GM18499 (cell line): Measurements from ENCODE around the gene DCAF7.

ENCODE experiments used
- ATAC-seq: cut with Tn5 transposase; IDR thresholded peaks from one replicate; pipeline ENCODE4 v1.9.1; 2021; ENCODE audit warnings: moderate number of reproducible peaks; ENCODE audit not compliant: insufficient read depth, unreplicated experiment

The DCAF7 gene

DNA sequence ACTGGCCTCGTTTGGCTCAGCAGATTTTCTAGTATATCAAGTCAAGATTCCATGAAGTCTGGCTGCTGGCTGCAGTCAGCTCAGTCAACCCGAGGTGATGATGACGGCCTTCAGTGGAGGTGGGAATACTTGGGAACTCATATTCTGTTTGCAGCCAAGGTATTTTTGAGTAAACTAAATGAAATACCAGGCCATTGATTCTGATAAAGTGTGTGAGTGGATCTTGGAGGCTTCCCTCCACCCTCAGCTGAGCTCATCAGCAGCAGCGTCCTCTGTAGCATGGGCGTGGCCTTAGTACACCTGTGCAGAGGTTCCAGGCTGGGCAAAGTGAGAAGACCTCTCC, 28.5 kb downstream of the DCAF7 start:
- ATAC-seq = no peak

DNA sequence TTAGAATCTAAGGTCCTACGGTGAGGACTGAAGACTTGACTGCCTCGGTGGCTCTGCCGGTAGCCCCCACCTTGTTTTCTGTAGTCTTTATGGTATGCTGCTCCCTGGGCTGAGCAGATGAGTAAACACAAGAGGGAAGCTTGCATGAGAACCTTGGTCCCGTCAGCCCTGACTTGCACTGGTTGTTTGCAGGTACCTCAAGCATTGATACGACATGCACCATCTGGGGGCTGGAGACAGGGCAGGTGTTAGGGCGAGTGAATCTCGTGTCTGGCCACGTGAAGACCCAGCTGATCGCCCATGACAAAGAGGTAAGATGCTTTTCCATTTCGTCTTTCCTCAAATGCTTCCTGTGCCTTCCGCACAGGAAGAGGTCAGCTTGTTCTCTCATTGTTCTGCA, 29.4 kb downstream of the DCAF7 start:
- no peak for ATAC-seq

DNA sequence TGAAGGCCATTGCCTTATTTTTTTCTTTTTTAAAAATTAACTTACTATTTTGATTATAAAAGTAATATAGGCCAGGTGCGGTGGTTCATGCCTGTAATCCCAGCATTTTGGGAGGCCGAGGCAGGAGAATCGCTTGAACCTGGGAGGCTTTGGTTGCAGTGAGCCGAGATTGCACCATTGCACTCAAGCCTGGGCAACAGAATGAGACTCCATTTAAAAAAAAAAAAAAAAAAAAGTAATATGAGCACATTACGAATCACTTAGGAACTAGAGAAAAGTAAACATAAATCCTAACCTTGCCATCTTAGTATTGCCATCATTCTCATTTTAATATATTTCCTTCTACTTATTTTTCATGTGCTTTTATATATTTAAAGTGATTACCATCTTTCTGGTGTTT, 37.5 kb downstream of the DCAF7 start:
- no peak for ATAC-seq

DNA sequence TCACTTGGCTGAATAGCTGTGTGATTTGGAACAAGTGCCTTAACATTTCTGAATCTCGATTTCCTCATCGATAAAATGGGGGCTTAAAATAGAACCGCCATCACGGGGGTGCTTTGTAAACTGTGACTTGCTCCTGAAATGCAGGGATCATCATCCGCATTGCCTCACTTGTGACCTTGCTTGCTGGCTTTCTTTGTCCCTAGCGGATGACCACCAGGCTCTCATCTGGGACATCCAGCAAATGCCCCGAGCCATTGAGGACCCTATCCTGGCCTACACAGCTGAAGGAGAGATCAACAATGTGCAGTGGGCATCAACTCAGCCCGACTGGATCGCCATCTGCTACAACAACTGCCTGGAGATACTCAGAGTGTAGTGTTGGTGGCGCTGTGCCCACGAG, 38.5 kb downstream of the DCAF7 start:
- ATAC-seq = no peak

DNA sequence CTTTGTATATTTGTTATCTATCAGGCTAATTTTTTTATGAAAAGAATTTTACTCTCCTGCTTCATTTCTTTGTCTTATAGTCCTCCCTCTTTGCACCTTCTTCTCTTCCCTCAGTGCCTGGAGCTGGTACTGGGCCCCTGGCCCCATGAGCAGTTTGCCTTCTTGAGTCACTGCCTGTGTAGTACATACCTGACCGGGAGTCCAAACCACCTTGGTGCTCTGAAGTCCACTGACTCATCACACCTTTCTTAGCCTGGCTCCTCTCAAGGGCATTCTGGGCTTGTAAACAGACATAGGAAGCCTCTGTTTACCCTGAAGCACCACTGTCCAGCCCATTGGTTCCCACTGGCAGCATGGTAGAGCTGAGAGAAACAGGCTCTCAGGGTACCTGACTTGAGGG, 39.4 kb downstream of the DCAF7 start:
- no peak for ATAC-seq

DNA sequence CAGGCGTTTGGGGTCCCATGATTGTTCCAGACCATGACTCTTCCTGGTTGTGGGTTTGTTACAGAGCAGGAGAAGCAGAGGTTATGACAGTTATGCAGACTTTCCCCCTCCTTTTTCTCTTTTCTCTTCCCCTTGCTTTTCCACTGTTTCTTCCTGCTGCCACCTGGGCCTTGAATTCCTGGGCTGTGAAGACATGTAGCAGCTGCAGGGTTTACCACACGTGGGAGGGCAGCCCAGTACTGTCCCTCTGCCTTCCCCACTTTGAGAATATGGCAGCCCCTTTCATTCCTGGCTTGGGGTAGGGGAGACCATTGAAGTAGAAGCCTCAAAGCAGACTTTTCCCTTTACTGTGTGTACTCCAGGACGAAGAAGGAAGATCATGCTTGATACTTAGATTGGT, 42.5 kb downstream of the DCAF7 start:
- ATAC-seq = no peak

DNA sequence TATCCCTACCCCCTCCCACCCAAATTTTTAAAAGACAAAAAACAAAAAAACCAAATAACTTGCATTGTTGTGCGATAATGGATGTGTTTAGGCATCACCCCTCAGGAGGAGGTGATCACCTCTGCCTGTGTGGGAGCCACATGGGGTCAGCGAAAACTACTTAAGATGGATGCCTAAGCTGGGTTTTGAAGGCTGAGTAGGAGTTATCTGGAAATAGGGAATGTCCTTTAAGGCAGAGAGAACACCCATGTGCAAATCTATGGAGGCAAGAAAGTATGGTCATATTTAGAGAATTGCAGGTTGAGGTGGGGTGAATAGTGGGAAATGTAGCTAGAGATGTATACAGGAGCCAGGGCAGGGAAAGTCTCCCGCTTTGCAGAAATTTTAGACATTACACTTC, 44.9 kb downstream of the DCAF7 start:
- no peak for ATAC-seq

DNA sequence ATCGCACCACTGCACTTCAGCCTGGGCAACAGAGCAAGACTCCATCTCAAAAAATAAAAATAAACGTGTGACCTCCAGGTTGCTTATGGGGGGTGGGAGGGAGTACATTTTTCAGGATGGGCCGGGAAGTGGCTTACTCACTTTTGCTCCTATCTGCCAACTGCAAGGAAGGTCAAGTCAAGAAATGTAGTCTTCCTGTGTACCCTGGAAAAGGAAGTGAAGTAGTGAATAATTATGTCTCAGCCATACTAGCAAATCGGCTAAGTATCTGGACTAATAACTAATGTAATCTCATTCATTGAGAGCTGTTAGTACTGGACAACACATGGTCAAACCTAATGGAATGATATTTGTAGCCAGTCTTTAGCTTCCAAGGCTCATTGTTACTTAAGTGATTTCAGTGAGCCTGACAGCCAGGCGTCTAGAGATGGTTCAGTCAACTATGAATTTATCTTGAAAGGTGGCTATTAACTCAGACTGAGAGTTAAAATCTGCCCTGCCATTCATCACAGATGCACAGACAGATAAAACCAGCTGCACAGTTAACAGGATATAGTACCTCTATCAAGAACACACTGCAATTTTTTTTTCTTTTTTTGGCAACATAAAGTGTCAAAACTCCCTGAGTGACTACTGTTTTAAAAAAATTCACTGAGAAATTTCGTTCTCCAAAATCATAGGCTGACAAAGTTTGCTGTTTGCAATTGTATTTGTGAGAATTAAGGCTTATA, 46.7 kb downstream of the DCAF7 start:
- no peak for ATAC-seq

DNA sequence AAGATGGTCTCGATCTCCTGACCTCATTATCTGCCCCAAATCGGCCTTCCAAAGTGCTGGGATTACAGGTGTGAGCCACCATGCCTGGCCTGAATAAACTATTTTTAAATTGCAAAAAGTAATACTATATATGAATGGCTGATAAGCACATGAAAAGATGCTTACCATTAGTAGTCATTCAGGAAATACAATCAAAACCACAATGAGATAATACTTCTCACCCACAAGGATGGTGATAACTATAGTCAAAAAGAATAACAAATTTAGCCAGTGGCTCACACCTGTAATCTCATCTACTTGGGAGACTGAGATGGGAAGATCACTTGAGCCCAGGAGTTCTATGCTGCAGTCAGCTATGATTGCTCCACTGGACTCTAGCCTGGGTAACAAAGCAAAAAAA, 48.0 kb downstream of the DCAF7 start:
- ATAC-seq = no peak

DNA sequence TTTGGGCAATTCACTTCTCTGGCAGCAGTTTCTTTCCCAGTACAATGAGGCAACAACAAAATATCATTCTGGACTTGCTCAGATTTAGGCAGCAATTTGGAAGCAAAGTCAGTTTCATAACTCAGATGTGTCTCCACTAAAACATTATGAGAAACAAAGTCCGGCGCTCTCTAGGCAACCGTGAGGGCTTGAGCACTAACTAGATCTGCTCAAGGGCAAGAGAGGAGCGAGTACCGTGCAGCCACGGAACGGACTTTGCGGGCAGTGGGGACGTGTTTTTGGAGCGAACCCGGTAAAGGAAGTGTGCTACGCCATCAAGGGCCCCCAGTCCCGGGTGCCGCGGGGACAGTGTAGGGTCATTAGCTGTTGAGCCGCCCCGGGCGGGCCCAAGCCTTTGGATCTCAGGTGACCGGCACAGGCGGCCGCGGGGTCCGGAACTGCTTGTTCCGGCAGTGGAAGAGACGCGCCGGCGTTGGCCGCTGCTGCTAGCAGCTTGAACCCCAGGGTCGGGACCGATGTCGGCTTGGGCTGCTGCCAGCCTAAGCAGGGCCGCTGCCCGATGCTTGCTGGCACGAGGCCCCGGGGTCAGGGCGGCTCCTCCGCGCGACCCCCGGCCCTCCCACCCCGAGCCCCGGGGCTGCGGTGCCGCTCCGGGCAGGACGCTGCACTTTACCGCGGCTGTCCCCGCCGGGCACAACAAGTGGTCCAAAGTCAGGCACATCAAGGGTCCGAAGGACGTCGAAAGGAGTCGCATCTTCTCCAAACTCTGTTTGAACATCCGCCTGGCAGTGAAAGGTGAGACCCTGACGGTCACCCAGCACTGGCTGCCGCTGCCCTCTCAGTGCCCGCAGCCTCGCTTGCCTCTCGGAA, 50.5 kb downstream of the DCAF7 start, which contains the start of gene TACO1:
TSS of gene TACO1 (plus strand) at position 327 of the 870 bp plus-strand sequence. CDS start at position 516, 189 bp downstream.
- peak; percentile 54 for ATAC-seq

DNA sequence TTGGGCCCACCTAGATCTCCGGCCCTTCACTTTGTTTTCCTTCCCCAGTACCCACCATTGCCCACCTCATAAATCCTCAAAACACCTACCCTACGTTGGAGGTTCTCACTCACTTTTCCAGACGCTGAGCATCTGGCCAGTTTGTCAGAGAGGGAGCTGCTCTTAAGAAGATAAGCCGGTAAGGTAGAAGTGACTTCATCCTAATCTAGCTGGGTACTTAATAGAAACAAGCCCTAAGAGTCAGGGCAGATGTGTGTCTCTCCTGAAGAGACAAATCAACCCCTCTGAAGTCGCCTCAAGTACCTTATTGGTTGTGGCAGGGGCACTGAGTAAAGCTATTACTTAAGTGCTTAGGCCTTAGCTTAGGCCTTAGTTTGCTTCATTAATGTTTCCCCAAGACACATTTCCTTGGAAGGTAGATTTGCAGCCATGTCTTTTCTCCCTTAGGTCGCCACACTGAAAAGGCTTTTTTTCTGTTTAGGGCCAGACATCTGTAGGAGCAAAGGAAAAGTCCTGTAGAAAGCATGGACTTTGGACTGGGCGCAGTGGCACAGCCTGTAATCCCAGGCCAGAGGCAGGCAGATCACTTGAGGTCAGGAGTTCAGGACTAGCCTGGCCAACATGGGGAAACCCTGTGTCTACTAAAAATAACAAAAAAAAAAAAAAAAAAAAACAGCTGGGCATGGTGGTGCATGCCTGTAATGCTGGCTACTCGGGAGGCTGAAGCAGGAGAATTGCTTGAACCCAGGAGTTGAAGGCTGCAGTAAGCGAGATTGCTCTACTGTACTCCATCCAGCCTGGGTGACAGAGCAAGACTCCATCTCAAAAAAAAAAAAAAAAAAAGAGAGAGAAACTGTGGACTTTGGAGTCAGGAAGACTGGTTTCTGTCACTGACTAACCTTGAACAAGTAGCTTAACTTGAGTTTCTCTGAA, 51.4 kb downstream of the DCAF7 start:
- ATAC-seq = no peak

DNA sequence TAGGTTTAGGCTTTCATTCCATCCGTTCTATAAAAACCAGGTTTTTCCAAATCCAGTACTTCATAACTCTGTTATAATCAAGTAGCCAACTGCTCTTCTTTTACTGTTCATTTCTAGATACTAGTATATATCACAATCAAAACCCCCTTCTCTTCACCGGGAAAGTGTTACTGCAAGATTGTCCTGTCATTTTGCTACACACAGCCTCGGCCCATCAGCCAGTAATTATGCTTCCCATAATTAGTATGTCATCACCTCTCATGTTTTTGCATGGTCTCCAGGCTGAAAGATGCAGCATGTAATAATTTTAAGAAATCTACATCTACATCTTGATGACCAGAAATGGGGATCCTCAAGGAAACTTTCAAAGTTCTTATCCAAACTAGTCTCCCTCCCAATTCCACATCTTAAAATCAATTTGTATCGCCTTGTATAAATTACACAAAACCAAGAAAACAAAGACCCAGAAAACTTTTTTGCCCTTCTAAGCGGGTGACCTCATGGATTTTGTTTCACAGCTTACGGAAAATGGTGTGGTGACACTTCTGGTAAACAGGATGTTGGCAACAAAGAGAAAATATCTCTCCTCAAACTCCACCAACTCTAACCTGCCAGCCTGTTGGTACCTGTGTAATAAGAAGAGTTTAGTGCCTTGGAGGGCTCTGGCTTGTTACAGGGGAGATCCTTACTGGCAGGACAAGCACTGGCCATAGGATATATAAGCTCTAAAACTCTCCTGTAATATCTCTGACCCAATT, 59.7 kb downstream of the DCAF7 start:
- no peak for ATAC-seq

DNA sequence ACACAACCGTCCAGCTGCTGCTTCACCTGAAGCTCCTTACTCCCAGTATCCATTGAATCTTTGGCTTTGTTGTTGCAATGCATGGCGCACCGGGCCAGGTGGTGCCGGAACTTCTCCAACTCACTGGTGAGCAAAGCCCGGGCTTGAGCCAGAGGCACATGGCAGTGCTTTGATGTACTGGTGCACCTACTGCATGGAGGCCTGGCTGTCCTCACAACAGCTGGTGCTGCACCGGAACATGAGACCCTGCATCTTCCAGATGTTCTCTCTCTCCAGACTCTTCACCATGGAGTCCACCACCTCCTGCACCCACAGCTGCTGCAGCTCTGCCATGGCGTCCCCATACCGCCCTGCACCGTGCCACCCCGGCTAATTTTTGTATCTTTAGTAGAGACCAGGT, 60.6 kb downstream of the DCAF7 start:
- ATAC-seq = no peak

DNA sequence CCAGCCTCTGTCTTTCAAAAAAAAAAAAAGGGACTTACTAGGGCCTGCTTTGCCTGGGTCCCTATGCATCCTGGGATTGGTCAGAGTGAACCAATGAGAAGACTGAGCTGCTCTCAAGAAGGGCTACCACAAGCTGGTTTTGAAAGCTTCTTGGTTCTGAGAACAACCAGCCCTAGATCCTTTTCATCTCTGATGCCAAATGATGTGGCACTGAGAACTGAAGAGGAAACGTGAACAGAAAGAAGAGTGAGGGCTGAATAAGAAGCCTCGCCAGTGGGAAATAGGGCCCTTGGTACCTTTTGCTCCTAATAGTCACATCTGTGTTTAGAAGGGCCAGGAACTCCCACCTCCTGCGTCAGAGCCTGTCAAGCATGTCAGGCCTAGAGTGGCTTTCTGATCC, 61.1 kb downstream of the DCAF7 start:
- ATAC-seq = no peak

DNA sequence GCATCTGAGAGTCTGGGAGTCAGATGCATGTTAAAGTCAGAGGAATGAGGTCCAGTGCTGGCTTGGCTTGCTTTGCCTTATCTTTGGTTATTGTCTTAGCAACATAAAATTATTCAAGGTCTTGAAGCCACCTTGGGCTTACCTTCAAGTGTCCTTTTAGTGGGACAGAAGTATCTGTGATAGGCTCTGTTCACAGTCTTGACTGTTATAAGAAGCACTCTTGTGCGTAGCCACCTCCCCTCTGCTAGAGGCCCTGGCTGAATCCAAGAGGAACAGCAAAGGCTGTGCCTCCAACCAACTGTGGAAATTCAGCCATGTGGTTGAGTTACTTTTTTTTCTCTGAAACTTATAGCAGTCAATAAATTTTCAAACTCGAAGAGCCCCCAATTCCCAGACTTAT, 63.4 kb downstream of the DCAF7 start:
- ATAC-seq = no peak

DNA sequence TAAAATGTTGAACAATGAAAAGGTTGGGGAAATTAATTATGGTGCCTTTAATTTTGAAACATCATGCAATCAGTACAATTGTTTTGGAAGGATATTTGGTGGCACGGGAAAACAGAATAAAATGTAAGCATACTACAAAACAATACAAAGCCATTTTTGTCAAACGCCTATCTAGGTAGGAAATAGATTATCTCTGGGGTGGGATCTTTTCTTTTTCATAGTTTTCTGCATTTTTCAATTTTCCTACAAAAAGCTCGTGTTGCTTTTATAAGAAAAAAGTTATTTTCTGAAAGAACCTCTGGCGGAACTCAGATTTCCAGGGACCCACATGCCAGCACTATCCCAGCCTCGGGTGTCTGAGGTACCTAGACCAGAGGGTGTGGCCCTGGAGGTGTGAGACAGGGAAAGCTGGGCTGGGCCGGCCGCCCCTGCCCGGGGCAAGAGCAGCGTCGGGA, 71.0 kb downstream of the DCAF7 start:
- ATAC-seq = no peak

DNA sequence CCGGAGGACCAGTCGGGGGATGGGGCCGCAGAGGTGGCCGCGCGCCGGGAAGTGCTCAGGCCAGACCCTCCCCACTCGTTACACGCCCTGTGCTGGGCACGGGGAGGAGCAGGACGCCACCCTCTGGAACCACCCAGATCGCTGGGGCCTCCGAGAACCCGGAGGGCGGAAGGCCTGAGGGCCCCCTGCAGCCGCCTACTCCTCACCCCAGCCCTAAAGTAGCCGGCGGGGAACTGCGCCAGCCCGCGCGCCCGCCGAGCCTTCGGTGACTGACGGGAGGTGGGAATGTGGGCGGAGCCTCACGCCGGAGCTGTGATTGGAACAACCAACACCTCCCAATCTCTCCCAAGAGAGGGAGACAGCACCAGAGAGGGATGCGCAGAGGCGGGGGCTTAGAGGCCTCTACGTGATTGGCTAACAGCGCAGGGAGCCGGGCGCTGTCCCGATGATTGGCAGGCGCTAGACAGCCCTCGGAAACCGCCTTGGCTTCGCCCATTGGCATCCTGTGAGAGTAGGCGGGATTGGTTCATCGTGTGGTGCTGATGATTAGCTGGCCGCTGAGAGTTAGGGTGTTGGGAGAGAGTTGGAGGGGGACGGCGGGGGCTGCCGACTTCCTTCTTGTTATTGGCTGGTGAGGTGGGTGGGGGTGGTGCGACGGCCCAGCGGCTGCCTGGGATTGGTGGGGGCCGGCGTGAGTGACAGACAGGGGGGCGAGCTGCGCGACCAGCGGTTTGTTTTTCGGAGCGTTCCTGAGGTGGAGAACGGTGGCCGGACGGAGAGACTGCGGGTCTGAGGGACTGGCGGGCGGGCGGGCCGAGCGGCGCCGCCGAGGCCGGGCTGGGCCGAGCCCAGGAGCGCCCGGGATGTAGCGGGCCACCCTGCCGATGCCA, 71.7 kb downstream of the DCAF7 start, which contains the start of gene MAP3K3:
TSS of gene MAP3K3 (plus strand) at position 734 of the 890 bp plus-strand sequence. CDS start 343 bp downstream, outside the sequence.
- ATAC-seq = peak; percentile 92

DNA sequence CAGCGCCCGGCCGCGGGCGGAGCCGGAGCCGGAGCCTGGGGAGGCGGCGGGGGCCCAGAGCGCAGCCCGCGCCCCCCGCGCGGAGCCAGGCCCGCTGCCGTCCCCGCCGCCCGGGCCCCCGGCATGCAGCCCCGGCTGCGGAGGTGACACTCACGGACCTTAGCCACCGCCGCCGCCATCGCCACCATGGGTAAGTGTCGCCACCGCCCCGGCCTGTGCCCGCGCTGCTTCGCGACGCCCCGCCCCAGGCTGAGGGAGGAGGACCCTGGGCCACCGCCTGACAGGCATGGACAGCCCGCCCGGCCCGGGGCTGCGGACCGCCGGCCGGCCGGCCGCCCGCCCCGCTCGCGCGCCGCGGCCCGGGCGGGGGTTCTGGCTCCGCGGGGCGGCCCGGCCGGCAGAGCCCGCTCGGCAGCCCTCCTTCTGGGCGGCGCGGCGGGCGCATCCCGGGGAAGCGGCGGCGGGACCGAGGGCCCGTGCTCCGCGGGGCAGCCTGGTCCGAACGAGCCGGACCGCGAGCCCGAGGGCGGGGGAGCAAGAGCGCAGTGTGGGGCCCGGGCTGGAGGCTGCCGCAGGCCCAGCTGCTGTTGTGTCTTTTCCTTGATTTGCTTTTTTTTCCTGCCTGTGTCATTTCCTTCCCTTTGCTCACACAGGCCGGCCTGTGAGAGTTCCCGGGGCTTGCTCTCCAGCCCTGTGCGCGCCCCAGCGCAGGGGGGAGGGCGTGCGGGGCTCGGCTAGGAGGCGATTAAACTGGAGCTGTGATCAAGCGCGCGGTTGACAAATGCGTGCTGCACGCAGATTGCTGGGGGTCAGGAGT, 72.5 kb downstream of the DCAF7 start:
- ATAC-seq = no peak
